GM18951 (cell line): ENCODE measurements around the gene BRPF1.

Source experiments
- POLR2A ChIP-seq: IDR thresholded peaks from 4 replicates; pipeline ENCODE4 v1.6.1; 2011; ENCODE audit warnings: mild to moderate bottlenecking; ENCODE audit not compliant: insufficient read length, insufficient read depth; ENCODE audit errors: extremely low read depth
- in situ Hi-C: fragments of 300-500 bp; cut with MboI; formaldehyde crosslinking; loops from one replicate; pipeline ENCODE4 v1.12.0; 2022; ENCODE audit warnings: low sequenced_read_pairs, mixed read lengths, inconsistent platforms; ENCODE audit not compliant: unreplicated experiment

Gene BRPF1, protein sequence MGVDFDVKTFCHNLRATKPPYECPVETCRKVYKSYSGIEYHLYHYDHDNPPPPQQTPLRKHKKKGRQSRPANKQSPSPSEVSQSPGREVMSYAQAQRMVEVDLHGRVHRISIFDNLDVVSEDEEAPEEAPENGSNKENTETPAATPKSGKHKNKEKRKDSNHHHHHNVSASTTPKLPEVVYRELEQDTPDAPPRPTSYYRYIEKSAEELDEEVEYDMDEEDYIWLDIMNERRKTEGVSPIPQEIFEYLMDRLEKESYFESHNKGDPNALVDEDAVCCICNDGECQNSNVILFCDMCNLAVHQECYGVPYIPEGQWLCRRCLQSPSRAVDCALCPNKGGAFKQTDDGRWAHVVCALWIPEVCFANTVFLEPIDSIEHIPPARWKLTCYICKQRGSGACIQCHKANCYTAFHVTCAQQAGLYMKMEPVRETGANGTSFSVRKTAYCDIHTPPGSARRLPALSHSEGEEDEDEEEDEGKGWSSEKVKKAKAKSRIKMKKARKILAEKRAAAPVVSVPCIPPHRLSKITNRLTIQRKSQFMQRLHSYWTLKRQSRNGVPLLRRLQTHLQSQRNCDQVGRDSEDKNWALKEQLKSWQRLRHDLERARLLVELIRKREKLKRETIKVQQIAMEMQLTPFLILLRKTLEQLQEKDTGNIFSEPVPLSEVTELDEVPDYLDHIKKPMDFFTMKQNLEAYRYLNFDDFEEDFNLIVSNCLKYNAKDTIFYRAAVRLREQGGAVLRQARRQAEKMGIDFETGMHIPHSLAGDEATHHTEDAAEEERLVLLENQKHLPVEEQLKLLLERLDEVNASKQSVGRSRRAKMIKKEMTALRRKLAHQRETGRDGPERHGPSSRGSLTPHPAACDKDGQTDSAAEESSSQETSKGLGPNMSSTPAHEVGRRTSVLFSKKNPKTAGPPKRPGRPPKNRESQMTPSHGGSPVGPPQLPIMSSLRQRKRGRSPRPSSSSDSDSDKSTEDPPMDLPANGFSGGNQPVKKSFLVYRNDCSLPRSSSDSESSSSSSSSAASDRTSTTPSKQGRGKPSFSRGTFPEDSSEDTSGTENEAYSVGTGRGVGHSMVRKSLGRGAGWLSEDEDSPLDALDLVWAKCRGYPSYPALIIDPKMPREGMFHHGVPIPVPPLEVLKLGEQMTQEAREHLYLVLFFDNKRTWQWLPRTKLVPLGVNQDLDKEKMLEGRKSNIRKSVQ (N-terminal part only)

DNA sequence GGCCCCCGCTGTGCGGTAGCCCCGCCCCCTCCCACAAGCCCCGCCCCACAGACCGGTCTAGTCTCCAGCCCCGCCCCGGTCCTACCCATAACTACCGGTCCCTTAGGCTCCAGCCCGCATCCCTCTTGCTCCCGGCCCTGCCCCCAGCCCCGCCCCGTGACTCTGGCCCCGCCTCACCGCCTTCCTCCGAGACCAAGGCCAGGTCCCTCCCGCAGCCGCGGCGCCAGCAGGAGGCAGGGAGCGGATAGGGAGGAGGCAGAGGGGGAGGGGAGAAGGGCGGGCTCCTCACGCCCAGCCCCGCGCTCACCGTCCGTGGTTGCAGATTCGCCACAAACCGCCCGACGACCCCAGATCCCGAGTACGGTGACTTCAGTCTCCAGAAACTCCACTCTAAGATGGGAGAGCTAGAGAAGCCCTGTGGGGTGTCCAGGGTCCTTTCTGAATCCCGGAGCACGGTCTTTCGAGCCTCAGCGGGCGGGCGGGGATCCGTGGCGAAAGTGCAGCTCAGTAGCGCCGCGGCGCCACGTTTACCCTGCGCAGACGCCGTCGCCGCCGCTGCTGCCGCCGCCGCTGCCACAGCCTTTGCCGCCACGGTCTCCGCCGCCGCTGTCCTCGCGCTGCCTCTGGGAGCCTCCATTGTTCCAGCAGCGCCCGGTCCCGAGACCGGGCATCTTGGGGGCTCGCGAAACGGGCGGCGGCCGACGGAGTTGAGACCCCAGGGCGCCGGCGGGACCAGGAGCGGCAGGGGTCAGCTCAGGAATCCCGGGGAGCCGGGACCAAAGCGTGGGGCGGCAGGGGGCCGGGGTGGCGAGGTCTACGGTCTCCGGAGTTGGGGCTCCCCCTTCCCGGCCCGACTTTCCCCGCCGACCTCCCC is at the start of gene BRPF1:
TSS of gene BRPF1 (plus strand) at position 530 of the 874 bp plus-strand sequence. CDS start 2,406 bp downstream, outside the sequence.
- in situ Hi-C loops, result no loop called here
- TF ChIP-seq POLR2A, result peak; percentile 85

DNA sequence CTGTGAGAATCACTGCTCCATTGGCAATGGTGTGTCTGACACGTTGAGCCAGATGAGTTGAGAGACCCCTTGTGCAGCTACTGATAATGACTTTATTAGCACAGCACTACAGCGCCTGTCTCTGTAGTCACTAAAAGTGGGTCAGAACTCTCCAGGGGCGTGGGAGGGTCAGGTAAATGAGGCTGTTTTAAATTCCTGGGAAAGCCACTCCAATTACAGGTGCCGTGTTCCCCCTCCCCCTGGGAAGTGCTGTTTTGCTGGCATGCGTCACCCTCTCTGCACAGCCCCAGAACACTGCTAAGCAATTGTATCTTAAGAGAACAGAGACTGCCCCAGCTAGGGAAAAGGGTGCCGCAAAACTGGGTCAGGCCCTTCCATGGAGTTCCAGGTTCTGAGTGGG is 49.4 kb upstream of the BRPF1 start:
- no peak for TF ChIP-seq POLR2A
- in situ Hi-C loops, result no loop called here

DNA sequence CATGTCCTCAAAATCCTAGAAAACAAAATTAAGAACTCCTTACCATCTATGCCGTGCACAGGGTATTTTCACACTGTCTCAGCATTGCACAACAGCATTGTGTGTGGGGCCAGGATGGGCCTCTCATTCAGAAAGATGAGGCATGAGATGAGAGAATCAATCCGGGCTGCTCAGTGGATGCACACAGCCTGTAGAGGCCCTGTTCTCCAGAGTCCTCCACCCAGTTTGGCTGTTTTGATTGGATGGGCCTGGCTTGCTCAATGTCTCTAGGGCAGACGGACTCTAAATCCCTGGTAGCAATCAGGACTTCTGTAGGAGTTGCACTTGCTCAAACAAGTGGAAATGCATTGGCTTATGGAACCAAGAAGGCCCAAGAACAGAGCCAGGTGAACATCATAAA is 48.1 kb upstream of the BRPF1 start:
- in situ Hi-C loops, result no loop called here
- no peak for TF ChIP-seq POLR2A

DNA sequence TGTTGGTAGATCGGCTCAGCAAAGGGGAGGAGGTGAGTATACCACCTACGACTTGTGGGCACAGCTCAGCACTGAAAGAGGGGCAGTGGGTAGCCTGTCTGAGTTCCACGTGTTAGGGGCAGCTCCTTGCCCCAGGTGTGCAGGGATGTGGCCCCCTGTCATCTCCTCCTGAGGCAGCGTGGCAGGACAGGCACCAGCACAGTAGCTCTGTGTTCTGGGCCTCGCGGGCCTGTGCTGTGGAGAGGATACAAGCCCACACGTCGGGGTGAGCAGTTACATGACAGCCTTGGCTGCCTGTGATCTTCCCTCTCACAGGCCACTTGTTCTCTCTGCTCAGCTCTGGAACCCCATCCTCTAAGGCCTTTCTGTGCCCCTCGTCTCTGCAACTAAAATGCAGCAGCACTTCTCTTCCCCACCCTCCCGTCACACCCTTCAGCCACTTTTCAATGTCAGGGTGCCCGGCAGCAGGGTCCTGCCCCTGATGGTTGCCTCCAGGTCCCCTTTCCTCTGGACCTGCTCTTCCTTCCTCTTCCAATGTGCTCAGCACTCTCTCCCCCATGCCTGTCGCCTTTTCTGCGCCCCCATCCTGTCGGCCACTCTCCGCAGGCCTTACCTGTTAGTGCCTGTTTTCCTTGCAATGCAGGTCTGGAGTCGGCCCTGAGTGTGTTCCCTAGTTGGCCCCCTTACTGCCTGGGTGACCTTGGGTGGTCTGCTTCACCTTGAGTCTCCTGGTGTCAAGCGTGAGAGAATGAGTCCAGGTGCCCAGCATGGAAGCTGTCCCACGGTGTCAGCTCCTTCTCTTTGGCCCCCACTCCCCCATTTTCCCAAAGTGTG is 46.1 kb upstream of the BRPF1 start:
- no peak for TF ChIP-seq POLR2A
- in situ Hi-C loops, result no loop called here

DNA sequence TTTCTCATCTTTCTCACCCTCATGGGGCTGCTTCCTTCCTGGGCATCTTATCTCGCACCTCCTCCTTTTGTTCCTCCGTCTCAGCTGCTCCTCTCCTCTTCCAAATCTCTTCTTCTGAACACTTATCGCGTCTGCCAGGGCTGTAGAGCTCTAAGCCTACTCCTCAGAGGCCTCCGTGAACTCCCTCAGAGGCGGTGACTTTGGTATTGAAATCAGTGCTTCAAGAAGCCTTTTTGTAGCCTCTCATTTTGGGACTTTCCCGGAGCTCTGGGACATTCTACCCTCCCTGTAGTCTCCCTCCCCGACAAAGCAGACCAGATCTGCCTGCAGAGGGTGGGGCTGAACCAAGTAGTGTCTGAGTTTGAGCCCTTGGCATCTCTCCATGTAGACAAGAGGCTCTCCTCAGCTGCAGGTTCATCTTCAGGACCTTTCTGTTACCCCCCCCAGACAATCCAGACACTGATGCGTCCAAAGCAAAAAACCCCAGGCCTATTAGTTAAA is 45.4 kb upstream of the BRPF1 start:
- in situ Hi-C loops, result no loop called here
- no peak for TF ChIP-seq POLR2A

DNA sequence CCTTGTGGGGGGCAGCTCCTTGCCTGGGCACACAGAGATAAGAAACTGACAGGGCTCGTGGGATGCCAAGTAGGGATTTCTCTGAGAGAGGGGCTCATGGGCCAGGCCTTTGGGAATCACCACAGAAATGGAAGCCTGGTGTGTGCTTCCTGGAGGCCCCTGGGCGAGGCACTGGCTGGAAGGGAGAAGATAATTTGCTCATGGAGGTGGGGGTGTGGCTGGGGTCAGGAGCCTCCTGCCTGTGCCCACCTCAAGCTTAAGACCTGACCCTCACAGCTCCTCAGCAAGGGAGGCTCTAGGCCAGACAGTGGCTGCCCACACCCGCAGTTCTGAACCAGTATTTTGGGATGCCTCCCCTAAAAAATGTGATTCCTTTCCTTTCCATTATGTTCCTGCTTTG is 44.8 kb upstream of the BRPF1 start:
- no peak for TF ChIP-seq POLR2A
- in situ Hi-C loops, result no loop called here

DNA sequence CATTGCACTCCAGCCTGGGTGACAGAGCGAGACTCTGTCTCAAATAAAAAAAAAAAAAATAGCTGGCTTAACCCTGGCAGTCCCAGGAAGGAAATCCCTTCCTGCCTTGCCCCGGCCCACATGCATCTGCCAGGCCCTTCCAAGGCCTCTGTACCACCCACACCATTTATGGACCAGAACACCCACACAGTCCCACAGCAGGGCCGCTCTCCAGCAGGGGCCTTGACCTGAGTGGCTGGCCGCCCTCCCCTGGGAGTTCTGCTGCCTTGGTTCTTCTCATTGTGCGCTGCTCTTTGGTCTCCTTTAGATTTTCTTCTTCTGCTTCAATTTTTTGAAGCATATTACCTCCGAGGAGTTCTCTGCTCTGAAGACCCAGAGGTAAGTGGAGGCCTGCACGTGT is 44.0 kb upstream of the BRPF1 start:
- in situ Hi-C loops, result no loop called here
- no peak for TF ChIP-seq POLR2A

DNA sequence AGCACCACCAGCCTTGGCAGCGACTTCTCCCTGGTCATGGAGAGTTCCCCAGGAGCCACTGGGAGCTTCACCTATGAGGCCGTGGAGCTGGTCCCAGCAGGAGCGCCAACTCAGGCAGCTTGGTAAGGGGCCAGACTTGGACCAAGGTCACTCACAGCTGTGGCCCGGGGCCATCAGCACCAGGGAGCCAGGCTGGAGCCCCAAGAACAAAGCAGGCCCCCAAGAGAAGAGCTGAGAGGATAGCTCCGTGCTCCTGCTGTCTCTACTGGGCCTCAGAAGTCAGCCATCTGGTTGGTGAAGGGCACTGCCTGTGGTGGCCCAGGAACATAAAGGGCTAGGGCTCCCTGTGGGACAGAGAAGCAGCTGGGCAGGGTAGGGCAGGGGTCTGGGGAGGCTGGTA is 42.6 kb upstream of the BRPF1 start:
- TF ChIP-seq POLR2A, result no peak
- in situ Hi-C loops, result no loop called here

DNA sequence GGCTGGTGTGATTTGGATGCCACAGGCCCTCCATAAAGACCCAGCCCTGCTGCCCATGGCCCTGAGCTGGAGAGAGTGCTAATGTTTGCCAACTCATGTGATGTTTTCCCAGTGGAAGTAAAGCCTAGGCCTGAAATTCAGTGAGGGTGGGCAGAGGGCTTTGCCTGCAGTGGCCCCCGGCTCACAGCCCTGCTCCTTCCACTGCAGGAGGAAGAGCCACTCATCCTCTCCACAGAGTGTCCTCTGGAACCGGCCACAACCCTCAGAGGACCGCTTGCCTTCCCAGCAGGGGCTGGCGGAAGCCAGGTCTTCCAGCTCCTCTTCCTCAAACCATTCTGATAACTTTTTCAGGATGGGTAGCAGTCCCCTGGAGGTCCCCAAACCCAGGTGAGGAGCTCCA is 41.8 kb upstream of the BRPF1 start:
- in situ Hi-C loops, result no loop called here
- TF ChIP-seq POLR2A, result no peak

DNA sequence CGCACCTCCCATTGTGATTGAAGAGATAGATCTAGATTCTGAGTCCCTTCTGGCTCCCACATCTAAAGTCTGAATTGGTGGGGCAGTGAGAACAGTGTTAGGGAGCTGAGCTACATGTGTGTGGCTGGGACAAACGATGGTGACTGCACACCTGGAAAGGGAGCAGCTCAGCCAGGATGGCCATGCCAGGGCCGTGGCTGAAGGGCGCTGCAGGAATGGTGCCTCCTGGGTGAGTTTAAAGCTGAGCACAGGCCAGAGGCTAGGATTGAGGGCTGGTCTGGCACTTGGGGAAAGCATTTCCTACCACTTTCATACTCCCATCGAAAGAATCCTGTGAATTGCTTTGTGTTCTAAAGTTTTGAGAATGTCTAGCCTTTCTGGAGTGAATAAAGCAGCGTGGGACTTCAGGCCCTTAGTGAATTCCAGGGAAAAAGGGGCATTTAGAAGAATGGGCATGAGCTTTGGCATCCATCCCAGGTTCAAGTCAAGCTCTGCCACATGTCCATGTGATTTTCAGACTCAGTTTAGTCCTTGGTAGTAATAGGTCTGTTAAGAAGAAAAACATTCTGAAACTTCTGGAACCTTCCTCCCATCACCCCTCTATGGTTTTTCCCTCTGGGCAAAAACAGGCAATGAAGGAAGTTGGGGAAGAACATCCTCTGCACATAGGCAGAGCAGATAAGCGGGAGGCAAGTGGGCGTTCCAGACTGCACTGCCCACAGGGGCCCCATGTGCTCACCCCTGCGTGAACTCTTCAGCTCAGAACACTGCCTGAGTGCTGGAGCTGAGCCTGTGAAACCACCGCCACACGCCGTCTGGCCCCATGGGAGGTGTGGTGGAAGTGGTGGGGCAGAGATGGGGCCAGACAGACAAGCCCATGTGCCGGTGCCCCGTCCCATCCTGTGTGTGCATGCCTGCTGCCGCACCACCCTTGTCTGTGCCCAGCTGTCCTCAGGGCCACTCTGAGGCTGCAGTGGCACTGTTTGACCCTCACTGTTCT is 40.8 kb upstream of the BRPF1 start:
- in situ Hi-C loops, result no loop called here
- TF ChIP-seq POLR2A, result no peak
